Neural cell (in vitro differentiated cells): ENCODE data around the gene PNO1.
"Not testable (repeated sequence)": the region's sequence is repeated elsewhere in the genome, so short reads cannot be mapped to it uniquely, and the experiment has no call there.

Experiments used
- CTCF ChIP-seq: fragments of 450-650 bp; IDR thresholded peaks from 2 replicates; pipeline ENCODE4 v1.5.1; 2014; ENCODE audit warnings: antibody characterized with exemption, mild to moderate bottlenecking, moderate library complexity; ENCODE audit not compliant: poor library complexity, severe bottlenecking
- EP300 ChIP-seq: fragments of 450-650 bp; conservative IDR thresholded peaks from 2 replicates; pipeline ENCODE4 v1.6.1; 2014; ENCODE audit warnings: antibody characterized with exemption, mild to moderate bottlenecking, moderate library complexity; ENCODE audit not compliant: poor library complexity, severe bottlenecking
- EZH2 ChIP-seq: fragments of 200-600, 300-800 bp; shearing (Covaris generic), sonication (generic); IDR thresholded peaks from 2 replicates; pipeline ENCODE4 v1.6.1; 2014; ENCODE audit warnings: antibody characterized with exemption, low read length, borderline replicate concordance, mild to moderate bottlenecking; ENCODE audit not compliant: insufficient read depth, poor library complexity, severe bottlenecking
- MXI1 ChIP-seq: fragments of 450-650 bp; conservative IDR thresholded peaks from 2 replicates; pipeline ENCODE4 v1.6.1; 2014; ENCODE audit warnings: antibody characterized with exemption, mild to moderate bottlenecking; ENCODE audit not compliant: poor library complexity, severe bottlenecking
- POLR2AphosphoS5 ChIP-seq: IDR thresholded peaks from 2 replicates; pipeline ENCODE4 v1.6.1; 2012
- REST ChIP-seq: IDR thresholded peaks from 2 replicates; pipeline ENCODE4 v1.6.1; 2012; ENCODE audit warnings: borderline replicate concordance
- SMC3 ChIP-seq: fragments of 450-650 bp; conservative IDR thresholded peaks from 2 replicates; pipeline ENCODE4 v1.6.1; 2014; ENCODE audit warnings: antibody characterized with exemption, mild to moderate bottlenecking, moderate library complexity; ENCODE audit not compliant: poor library complexity

- not testable (repeated sequence) for TF ChIP-seq REST, CTCF, EZH2, POLR2AphosphoS5, SMC3, MXI1, EP300
These were observed 39.8 kb upstream of the PNO1 start for GRCh38 chr2:68117922-68118321.
